Large intestine (tissue), 12 donors: Measurements from ENCODE around the gene TAF11L12. TPM values are rescaled to one million over a fixed set of nuclear protein-coding genes. Genes with fewer than 3 reads are reported as not detected.
"Not testable (repeated sequence)": the region's sequence is repeated elsewhere in the genome, so short reads cannot be mapped to it uniquely, and the experiment has no call there.

ENCODE experiments used
- DNase-seq, 2 donors: peaks; one replicate each; pipeline versions ENCODE4 v3.0.0 to v3.0.0-alpha.2; 2013
- H3K27ac ChIP-seq: one replicate; pipeline ENCODE4 v1.5.1; 2013; ENCODE audit warnings: low read length
- H3K27me3 ChIP-seq: 2 replicates; pipeline ENCODE4 v1.6.1; 2013; ENCODE audit warnings: low read length; ENCODE audit not compliant: control insufficient read depth, insufficient read depth
- H3K36me3 ChIP-seq: 2 replicates; pipeline ENCODE4 v1.6.1; 2013; ENCODE audit warnings: low read length; ENCODE audit not compliant: control insufficient read depth, insufficient read depth
- H3K4me1 ChIP-seq: one replicate; pipeline ENCODE4 v1.6.1; 2013; ENCODE audit warnings: low read length; ENCODE audit not compliant: control insufficient read depth, insufficient read depth
- H3K4me3 ChIP-seq: one replicate; pipeline ENCODE4 v1.5.1; 2013; ENCODE audit warnings: low read length
- H3K9me3 ChIP-seq: one replicate; pipeline ENCODE4 v1.6.1; 2013; ENCODE audit warnings: mild to moderate bottlenecking, low read depth, low read length, moderate library complexity; ENCODE audit not compliant: control insufficient read depth
- WGBS: methylation state at CpG from one replicate; pipeline ENCODE4 v1.1.5; 2013; ENCODE audit warnings: low lambda C conversion rate; ENCODE audit not compliant: insufficient coverage; 5-methylcytosine and 5-hydroxymethylcytosine counted together
- long read RNA-seq, 11 donors: transcript quantifications; one replicate each; lab custom pipeline, GENCODE V29; 2026
- polyA plus RNA-seq: library from polyadenylated mRNA; unstranded; fragments of 120-200 nt; gene quantifications from one replicate; pipeline ENCODE4 v1.2.1, GENCODE V29; 2013

Gene TAF11L12
- polyA plus RNA-seq, result not detected
- long read RNA-seq, donor 1, result 0 reads
- long read RNA-seq, donor 2, result 0 reads
- long read RNA-seq, donor 3, result 0 reads
- long read RNA-seq, donor 4, result 0 reads
- long read RNA-seq, donor 5, result 0 reads
- long read RNA-seq, donor 6, result 0 reads
- long read RNA-seq, donor 7, result 0 reads
- long read RNA-seq, donor 8, result 0 reads
- long read RNA-seq, donor 9, result 0 reads
- long read RNA-seq, donor 10, result 0 reads
- long read RNA-seq, donor 11, result 0 reads

DNA sequence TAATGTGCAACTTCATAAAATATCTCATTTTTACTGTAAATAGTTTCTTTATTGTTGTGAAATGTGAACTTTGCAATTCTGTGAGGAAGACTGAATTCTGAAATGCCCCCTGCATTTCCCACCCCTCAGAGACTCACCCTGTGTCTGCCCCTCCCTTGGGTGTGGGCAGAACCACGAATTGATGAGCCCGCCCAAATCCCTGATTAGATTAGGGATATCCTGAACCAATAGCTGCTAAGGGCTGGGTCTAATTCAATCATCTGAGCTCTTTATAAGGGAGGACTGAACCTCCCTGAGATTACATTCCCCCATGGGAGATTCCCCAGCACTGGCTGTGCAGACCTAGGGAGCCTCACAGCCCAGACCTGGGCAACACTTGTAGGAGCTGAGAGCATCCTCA, at the start of gene TAF11L12:
Gene TAF11L12, plus strand, starts transcription at position 301 of the 400 bp plus-strand sequence.
- DNase-seq, H3K36me3 ChIP-seq, H3K27ac ChIP-seq, H3K27me3 ChIP-seq, H3K9me3 ChIP-seq, H3K4me3 ChIP-seq, H3K4me1 ChIP-seq: not testable (repeated sequence)
- WGBS, result no CpG with 5 or more reads among the region's 2 CpGs

DNA sequence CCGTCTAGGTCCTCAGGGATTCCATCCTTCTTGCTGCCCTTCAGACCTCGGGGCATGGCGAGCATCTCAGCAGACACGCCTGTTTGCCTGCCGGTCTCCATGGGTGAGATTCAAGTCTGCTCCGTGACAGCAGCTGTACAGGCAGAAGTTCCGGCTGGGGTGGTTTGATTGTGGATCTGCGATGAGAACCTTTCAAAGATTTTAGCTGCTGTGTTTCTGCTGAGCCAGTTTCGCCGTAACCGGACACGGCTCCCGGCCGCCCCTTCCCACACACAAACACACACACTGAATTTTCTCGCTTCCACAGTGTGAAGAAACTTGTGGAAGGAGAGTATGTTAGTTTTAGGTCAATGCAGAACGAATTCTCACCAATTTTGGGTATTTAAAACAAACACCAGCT, 24.5 kb upstream of the TAF11L12 start, which contains the start of gene TAF11L7:
Gene TAF11L7, minus strand, starts transcription at position 101 of the 400 bp plus-strand sequence.
- no CpG with 5 or more reads among the region's 16 CpGs for WGBS
- not testable (repeated sequence) for H3K36me3 ChIP-seq, H3K4me3 ChIP-seq

DNA sequence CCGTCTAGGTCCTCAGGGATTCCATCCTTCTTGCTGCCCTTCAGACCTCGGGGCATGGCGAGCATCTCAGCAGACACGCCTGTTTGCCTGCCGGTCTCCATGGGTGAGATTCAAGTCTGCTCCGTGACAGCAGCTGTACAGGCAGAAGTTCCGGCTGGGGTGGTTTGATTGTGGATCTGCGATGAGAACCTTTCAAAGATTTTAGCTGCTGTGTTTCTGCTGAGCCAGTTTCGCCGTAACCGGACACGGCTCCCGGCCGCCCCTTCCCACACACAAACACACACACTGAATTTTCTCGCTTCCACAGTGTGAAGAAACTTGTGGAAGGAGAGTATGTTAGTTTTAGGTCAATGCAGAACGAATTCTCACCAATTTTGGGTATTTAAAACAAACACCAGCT, 19.3 kb upstream of the TAF11L12 start, which contains the start of gene TAF11L8:
Gene TAF11L8, minus strand, starts transcription at position 101 of the 400 bp plus-strand sequence.
- no CpG with 5 or more reads among the region's 16 CpGs for WGBS

More for the DNA sequence above, 24.5 kb upstream of the TAF11L12 start, which contains the start of gene TAF11L7:
- DNase-seq, H3K27me3 ChIP-seq, H3K27ac ChIP-seq, H3K4me1 ChIP-seq, H3K9me3 ChIP-seq: not testable (repeated sequence)

DNA sequence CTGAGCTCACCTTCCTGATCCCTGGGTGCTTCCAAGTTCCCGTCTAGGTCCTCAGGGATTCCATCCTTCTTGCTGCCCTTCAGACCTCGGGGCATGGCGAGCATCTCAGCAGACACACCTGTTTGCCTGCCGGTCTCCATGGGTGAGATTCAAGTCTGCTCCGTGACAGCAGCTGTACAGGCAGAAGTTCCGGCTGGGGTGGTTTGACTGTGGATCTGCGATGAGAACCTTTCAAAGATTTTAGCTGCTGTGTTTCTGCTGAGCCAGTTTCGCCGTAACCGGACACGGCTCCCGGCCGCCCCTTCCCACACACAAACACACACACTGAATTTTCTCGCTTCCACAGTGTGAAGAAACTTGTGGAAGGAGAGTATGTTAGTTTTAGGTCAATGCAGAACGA, 15.9 kb upstream of the TAF11L12 start, which contains the start of gene TAF11L9:
Gene TAF11L9, minus strand, starts transcription at position 140 of the 400 bp plus-strand sequence.
- no CpG with 5 or more reads among the region's 15 CpGs for WGBS
- H3K27ac ChIP-seq, result not testable (repeated sequence)

More for the DNA sequence above, 19.3 kb upstream of the TAF11L12 start, which contains the start of gene TAF11L8:
- H3K27me3 ChIP-seq, H3K9me3 ChIP-seq, H3K27ac ChIP-seq, H3K4me1 ChIP-seq, DNase-seq, H3K36me3 ChIP-seq, H3K4me3 ChIP-seq: not testable (repeated sequence)

DNA sequence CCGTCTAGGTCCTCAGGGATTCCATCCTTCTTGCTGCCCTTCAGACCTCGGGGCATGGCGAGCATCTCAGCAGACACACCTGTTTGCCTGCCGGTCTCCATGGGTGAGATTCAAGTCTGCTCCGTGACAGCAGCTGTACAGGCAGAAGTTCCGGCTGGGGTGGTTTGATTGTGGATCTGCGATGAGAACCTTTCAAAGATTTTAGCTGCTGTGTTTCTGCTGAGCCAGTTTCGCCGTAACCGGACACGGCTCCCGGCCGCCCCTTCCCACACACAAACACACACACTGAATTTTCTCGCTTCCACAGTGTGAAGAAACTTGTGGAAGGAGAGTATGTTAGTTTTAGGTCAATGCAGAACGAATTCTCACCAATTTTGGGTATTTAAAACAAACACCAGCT, 12.5 kb upstream of the TAF11L12 start, which contains the start of gene TAF11L10:
Gene TAF11L10, minus strand, starts transcription at position 101 of the 400 bp plus-strand sequence.
- WGBS, result no CpG with 5 or more reads among the region's 15 CpGs
- DNase-seq, H3K27me3 ChIP-seq: not testable (repeated sequence)

More for the DNA sequence above, 15.9 kb upstream of the TAF11L12 start, which contains the start of gene TAF11L9:
- not testable (repeated sequence) for DNase-seq, H3K9me3 ChIP-seq, H3K27me3 ChIP-seq, H3K36me3 ChIP-seq, H3K4me1 ChIP-seq, H3K4me3 ChIP-seq

DNA sequence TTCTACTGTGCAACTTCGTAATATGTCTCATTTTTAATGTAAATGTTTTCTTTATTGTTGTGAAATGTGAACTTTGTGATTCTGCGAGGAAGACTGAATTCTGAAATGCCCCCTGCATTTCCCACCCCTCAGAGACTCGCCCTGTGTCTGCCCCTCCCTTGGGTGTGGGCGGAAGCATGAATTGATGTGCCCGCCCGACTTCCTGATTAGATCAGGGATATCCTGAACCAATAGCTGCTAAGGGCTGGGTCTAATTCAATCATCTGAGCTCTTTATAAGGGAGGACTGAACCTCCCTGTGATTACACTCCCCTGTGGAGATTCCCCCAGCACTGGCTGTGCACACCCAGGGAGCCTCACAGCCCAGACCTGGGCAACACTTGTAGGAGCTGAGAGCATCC, 6.3 kb upstream of the TAF11L12 start, which contains the start of gene TAF11L11:
Gene TAF11L11, plus strand, starts transcription at position 304 of the 400 bp plus-strand sequence.
- not testable (repeated sequence) for DNase-seq, H3K4me3 ChIP-seq, H3K27me3 ChIP-seq, H3K9me3 ChIP-seq, H3K27ac ChIP-seq, H3K36me3 ChIP-seq, H3K4me1 ChIP-seq
- WGBS, result 100% methylated on average over 1 of the region's 6 CpGs

More for the DNA sequence above, 12.5 kb upstream of the TAF11L12 start, which contains the start of gene TAF11L10:
- H3K4me1 ChIP-seq, H3K9me3 ChIP-seq, H3K4me3 ChIP-seq, H3K27ac ChIP-seq, H3K36me3 ChIP-seq: not testable (repeated sequence)

DNA sequence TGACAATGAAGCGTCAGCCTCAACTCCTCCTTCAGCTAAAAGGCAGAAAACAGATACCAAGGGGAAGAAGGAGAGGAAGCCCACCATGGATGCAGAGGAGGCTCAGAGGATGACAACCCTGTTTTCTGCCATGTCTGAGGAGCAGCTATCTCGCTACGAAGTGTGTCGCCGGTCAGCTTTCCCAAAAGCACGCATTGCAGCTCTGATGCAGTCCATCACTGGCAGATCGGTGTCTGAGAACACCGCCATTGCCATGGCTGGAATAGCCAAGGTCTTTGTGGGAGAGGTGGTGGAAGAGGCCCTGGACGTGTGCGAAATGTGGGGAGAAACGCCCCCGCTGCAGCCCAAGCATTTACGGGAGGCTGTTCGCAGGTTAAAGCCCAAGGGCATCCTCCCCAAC, 5.2 kb upstream of the TAF11L12 start:
- Histone ChIP-seq H3K9me3 (peaks cover 3% of the 10 kb centered on the region), H3K4me3 (no peak overlapping the region), H3K4me1 (no peaks in the 10 kb centered on the region), H3K27ac (no peak overlapping the region), H3K36me3 (no peaks in the 10 kb centered on the region), H3K27me3 (no peaks in the 10 kb centered on the region)
- no CpG with 5 or more reads among the region's 14 CpGs for WGBS
- no peak for DNase-seq

DNA sequence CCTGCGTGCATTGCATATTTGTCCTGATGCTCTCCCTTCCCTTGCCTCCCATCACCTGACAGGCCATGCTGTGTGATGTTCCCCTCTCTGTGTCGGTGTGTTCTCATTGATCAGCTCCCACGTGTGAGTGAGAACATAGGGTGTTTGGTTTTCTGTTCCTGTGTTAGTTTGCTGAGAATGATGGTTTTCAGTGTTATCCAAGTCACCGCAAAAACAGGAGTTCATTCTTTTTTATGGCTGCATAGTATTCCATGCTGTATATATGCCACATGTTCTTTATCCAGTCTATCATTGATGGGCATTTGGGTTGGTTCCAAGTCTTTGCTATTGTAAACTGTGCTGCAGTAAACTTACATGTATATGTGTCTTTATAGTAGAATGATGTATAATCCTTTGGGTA, 2.7 kb upstream of the TAF11L12 start:
- not testable (repeated sequence) for H3K27ac ChIP-seq, H3K4me1 ChIP-seq, H3K9me3 ChIP-seq, H3K27me3 ChIP-seq, H3K36me3 ChIP-seq, DNase-seq, H3K4me3 ChIP-seq
- WGBS, result no CpG with 5 or more reads among the region's 4 CpGs

DNA sequence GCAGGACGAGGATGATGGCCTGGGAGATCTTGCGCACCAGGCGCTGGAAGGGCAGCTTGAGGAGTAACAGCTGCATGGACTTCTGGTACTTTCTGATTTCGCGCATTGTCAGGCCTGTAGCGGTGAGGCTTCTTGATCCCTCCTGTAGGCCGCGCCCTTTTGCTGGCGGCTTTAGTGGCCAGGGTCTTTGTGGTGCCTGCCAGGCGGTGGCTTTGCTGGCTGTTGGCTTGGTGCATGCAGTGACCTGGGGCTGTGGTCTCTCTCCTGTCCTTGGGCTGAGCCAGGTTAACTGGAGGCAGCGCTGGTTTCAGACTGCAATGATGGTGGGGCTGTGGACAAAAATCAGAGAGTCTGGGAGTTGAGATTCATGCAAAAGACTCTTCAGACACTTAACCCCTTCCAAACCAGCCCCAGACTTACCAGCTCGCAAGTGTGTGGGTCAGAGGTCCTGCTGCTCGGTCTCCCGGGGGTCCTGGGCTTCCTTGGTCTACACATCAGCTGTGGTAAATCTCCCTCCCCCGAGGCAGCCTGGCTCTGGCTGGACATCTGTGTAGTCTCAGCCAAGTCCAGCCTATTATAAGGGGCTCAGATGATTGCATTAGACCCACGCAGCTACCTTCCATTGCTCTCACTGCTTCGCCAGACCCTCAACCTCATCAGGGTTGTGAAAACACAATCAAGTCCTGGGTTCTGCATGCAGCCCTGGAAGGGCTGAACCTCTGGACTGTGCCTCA, 4.8 kb downstream of the TAF11L12 start:
- no peaks in the 10 kb centered on the region for H3K36me3 ChIP-seq
- no peak overlapping the region for H3K4me3 ChIP-seq
- peaks cover 6% of the 10 kb centered on the region for H3K9me3 ChIP-seq
- no peaks in the 10 kb centered on the region for H3K27me3 ChIP-seq
- no peak overlapping the region for H3K27ac ChIP-seq
- DNase-seq, result no peak
- H3K4me1 ChIP-seq, result no peaks in the 10 kb centered on the region
- WGBS, result no CpG with 5 or more reads among the region's 17 CpGs

DNA sequence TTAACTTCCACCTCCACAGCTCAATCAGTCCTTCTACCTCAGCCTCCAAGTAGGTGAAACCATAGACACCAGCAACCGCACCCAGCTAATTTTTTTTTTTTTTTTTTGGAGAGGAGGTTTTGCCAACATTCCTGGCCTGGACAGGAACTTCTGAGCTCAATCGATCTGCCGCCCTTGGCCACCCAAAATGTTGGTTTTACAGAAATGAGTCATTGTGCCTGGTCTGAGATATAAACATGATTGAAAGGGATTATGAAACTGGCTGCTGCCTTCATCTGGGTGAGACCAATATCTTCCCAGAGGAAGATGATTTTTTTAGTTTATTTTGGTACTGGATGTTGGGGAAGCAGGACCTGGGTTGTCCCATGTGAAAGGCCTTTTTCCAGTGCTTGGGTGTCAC, 9.2 kb downstream of the TAF11L12 start:
- DNase-seq, result no peak
- no peak overlapping the region for H3K27ac ChIP-seq
- no peaks in the 10 kb centered on the region for H3K36me3 ChIP-seq

More for the DNA sequence above, 9.2 kb downstream of the TAF11L12 start:
- 100% methylated on average over 1 of the region's 3 CpGs for WGBS
- no peaks in the 10 kb centered on the region for H3K27me3 ChIP-seq
- no peak overlapping the region for H3K4me3 ChIP-seq
- no peaks in the 10 kb centered on the region for H3K4me1 ChIP-seq
- H3K9me3 ChIP-seq, result peaks cover 12% of the 10 kb centered on the region
